ENCODE measurements around the gene CHD6. TPM values are rescaled to one million over a fixed set of nuclear protein-coding genes. Genes with fewer than 3 reads are reported as not detected.
A peak's percentile ranks its signal among the peaks of the same experiment; 100 is the strongest.

CHD6 gene
- total RNA-seq, 1 experiment from 2014 or later, result 80.5 TPM

DNA sequence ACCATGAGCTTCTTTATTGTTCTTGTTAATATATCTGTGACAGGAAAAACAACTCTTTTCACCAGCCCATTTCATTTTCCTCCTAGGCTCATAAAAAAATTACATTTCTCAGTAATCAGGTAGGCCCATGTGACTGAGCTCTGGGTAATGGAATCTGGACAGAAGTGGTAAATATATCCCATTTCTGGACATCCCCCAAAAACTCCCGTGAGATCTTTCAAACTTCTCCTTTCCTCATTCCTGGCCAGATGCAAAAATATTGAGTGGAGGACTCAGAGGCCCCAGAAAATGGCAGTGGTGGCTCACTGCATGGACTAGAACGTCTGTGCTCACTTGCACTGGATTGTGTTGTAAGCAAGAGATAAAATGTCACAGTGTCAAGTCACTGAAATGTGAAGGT lies 3.8 kb upstream of the CHD6 start:
- BruUV-seq (replicated peaks), result no TSS peak
- no peak overlapping the region for H3K27ac Mint-ChIP-seq (ENCODE audit: unreplicated experiment)
- H3K27me3 Mint-ChIP-seq (ENCODE audit: insufficient read depth, unreplicated experiment), result no peaks in the 10 kb centered on the region

DNA sequence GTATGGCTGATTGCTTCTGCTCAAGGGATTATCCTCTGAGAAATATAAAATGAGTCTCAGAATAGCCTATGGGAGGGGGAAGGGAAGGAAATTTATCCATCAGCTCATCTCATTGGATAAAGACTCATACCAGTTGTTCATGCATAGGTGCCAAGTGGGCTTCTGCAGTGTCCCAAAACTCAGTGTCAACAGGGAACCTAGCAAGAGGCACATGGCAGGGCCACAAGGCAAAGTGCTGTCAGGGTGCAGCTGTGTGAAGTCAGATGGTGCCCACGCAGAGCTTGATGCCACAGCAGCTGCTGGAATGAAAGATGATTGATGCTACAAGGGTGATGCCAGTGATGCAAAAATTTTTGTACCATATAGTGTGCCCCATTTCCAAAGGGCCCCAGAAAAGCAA lies 3.2 kb upstream of the CHD6 start:
- intact Hi-C loops (cut with micrococcal nuclease; ENCODE audit: unreplicated experiment), result no loop called here
- peaks cover 22% of the 10 kb centered on the region for H3K4me1 Mint-ChIP-seq (ENCODE audit: low read depth, unreplicated experiment)
- H3K27ac Mint-ChIP-seq (ENCODE audit: unreplicated experiment), result no peak overlapping the region
- no peak overlapping the region for H3K4me3 ChIP-seq (ENCODE audit: low read depth, low read length)
- CTCF ChIA-PET, result no interaction called here
- no peaks in the 10 kb centered on the region for H3K27me3 ChIP-seq (replicated peaks; ENCODE audit: control insufficient read depth, insufficient read depth, low read length)
- TF ChIP-seq, protein P1, sequence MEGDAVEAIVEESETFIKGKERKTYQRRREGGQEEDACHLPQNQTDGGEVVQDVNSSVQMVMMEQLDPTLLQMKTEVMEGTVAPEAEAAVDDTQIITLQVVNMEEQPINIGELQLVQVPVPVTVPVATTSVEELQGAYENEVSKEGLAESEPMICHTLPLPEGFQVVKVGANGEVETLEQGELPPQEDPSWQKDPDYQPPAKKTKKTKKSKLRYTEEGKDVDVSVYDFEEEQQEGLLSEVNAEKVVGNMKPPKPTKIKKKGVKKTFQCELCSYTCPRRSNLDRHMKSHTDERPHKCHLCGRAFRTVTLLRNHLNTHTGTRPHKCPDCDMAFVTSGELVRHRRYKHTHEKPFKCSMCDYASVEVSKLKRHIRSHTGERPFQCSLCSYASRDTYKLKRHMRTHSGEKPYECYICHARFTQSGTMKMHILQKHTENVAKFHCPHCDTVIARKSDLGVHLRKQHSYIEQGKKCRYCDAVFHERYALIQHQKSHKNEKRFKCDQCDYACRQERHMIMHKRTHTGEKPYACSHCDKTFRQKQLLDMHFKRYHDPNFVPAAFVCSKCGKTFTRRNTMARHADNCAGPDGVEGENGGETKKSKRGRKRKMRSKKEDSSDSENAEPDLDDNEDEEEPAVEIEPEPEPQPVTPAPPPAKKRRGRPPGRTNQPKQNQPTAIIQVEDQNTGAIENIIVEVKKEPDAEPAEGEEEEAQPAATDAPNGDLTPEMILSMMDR (IDR thresholded peaks at IDR 0.05; ENCODE audit: insufficient read depth in 1 of 2, low read depth in 1 of 2, low read length in 1 of 2, severe bottlenecking in 1 of 2, unreplicated experiment in 1 of 2), result no peak
- no peaks in the 10 kb centered on the region for H3K27me3 Mint-ChIP-seq (ENCODE audit: insufficient read depth, unreplicated experiment)
- H3K36me3 Mint-ChIP-seq (ENCODE audit: insufficient read depth, unreplicated experiment), result peaks cover 10% of the 10 kb centered on the region
- BruUV-seq (replicated peaks), result no TSS peak
- H3K4me3 Mint-ChIP-seq (ENCODE audit: unreplicated experiment), result no peak overlapping the region
- no peak for DNase-seq
- POLR2A ChIA-PET, result no interaction called here
- H3K36me3 ChIP-seq (ENCODE audit: control insufficient read depth, insufficient read depth, low read length), result no peaks in the 10 kb centered on the region
- H3K9me3 Mint-ChIP-seq (ENCODE audit: unreplicated experiment), result no peaks in the 10 kb centered on the region
- no peaks in the 10 kb centered on the region for H3K9me3 ChIP-seq
- H3K4me1 ChIP-seq, result peaks cover 18% of the 10 kb centered on the region

More for the DNA sequence above, 3.8 kb upstream of the CHD6 start:
- no peaks in the 10 kb centered on the region for H3K9me3 Mint-ChIP-seq (ENCODE audit: unreplicated experiment)
- ChIA-PET POLR2A (no interaction called here), CTCF (no interaction called here)
- H3K36me3 Mint-ChIP-seq (ENCODE audit: insufficient read depth, unreplicated experiment), result peaks cover 10% of the 10 kb centered on the region
- no peaks in the 10 kb centered on the region for H3K36me3 ChIP-seq (ENCODE audit: control insufficient read depth, insufficient read depth, low read length)
- H3K27me3 ChIP-seq (replicated peaks; ENCODE audit: control insufficient read depth, insufficient read depth, low read length), result no peaks in the 10 kb centered on the region
- H3K4me3 Mint-ChIP-seq (ENCODE audit: unreplicated experiment), result no peak overlapping the region
- intact Hi-C loops (cut with micrococcal nuclease; ENCODE audit: unreplicated experiment), result no loop called here
- H3K4me1 Mint-ChIP-seq (ENCODE audit: low read depth, unreplicated experiment), result peaks cover 16% of the 10 kb centered on the region
- TF ChIP-seq, protein P1 (IDR thresholded peaks at IDR 0.05; ENCODE audit: insufficient read depth in 1 of 2, low read depth in 1 of 2, low read length in 1 of 2, severe bottlenecking in 1 of 2, unreplicated experiment in 1 of 2), result no peak
- no peak for DNase-seq
- peaks cover 13% of the 10 kb centered on the region for H3K4me1 ChIP-seq
- no peak overlapping the region for H3K4me3 ChIP-seq (ENCODE audit: low read depth, low read length)
- H3K9me3 ChIP-seq, result no peaks in the 10 kb centered on the region

DNA sequence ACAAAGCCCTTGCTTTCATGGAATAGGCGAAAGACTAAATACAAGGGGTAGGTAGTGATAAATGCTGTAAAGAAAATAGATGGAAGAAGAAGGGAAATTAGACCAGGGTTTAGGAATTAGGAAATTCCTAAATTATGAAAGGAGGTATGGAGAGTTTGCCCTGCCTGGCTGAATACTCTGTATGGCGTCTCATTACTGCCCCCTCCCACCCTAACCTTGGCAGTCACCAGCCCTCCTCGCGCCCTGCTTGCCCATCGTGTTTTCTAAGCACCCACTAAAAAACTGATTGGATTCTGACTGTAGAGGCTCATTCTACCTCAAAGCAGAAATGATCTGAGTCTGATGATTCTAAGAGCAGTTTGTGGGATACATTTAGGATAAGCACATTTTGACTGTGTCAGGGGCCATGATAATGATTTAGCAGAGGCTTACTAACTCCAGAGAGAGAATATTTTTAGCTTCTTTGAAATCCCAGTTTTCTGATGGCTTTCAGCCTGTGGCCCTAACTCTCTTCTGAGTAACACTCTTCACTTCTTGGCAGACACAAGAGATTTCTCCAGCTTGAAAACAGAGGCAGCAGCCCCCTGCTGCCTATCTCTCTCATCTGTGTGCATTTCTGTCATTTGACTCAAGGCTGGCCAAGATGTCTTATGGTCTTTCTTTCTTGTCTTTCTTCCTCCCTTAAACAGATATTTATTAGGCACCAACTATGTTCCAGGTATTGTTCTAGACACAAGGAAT lies 1.4 kb upstream of the CHD6 start:
- TF ChIP-seq, protein P1 (IDR thresholded peaks at IDR 0.05; ENCODE audit: insufficient read depth in 1 of 2, low read depth in 1 of 2, low read length in 1 of 2, severe bottlenecking in 1 of 2, unreplicated experiment in 1 of 2), result peak in 1 of 2 experiments; percentile 2
- Histone ChIP-seq H3K27me3 (replicated peaks; ENCODE audit: control insufficient read depth, insufficient read depth, low read length) (no peaks in the 10 kb centered on the region), H3K36me3 (ENCODE audit: control insufficient read depth, insufficient read depth, low read length) (no peaks in the 10 kb centered on the region), H3K4me1 (peaks cover 26% of the 10 kb centered on the region), H3K9me3 (no peaks in the 10 kb centered on the region), H3K4me3 (ENCODE audit: low read depth, low read length) (peak overlapping the region; percentile 67)
- no peaks in the 10 kb centered on the region for H3K27me3 Mint-ChIP-seq (ENCODE audit: insufficient read depth, unreplicated experiment)
- ChIA-PET CTCF (interaction anchor here (1.0 to 4.1 kb wide), 4 partner anchors 42 to 98 kb away, joined by 3 to 29 read pairs (median 4); no protein-coding TSS in a partner anchor), POLR2A (no interaction called here)
- H3K9me3 Mint-ChIP-seq (ENCODE audit: unreplicated experiment), result no peaks in the 10 kb centered on the region
- H3K36me3 Mint-ChIP-seq (ENCODE audit: insufficient read depth, unreplicated experiment), result peaks cover 10% of the 10 kb centered on the region
- no TSS peak for BruUV-seq (replicated peaks)
- intact Hi-C loops (cut with micrococcal nuclease; ENCODE audit: unreplicated experiment), result loop anchor here (2.0 kb wide), 3 partner anchors 47 to 279 kb away; partner anchors contain the start of gene LPIN3
- no peak for DNase-seq
- peak overlapping the region; percentile 86 for H3K4me3 Mint-ChIP-seq (ENCODE audit: unreplicated experiment)
- no peak overlapping the region for H3K27ac Mint-ChIP-seq (ENCODE audit: unreplicated experiment)
- H3K4me1 Mint-ChIP-seq (ENCODE audit: low read depth, unreplicated experiment), result peaks cover 41% of the 10 kb centered on the region
